GM12878 (cell line): ENCODE measurements around the gene PPM1E.

Experiments used
- CEBPB ChIP-seq, 2 experiments: fragments of 150-350 bp in 1 of 2; IDR thresholded peaks; 2 replicates each; pipeline ENCODE4 v1.6.1; 2012 to 2014; ENCODE audit warnings: low read depth in 2 of 2, low read length in 2 of 2, borderline replicate concordance in 1 of 2, inconsistent platforms in 1 of 2
- CTCF ChIP-seq, 3 experiments: IDR thresholded peaks in 2 of 3; conservative IDR thresholded peaks in 1 of 3; 2 replicates each; pipeline ENCODE4 v1.5.1; 2011; ENCODE audit warnings: low read depth in 3 of 3, low read length in 3 of 3, mild to moderate bottlenecking in 3 of 3, control low read depth in 2 of 3, moderate library complexity in 2 of 3, inconsistent platforms in 1 of 3, mixed read lengths in 1 of 3; ENCODE audit not compliant: control insufficient read depth in 2 of 3, insufficient read depth in 1 of 3; ENCODE audit errors: extremely low read depth in 1 of 3
- EZH2 ChIP-seq: IDR thresholded peaks from 2 replicates; pipeline ENCODE4 v1.6.1; 2012; ENCODE audit warnings: low read depth, mild to moderate bottlenecking, control low read depth, inconsistent platforms, low read length, borderline replicate concordance; ENCODE audit not compliant: control insufficient read depth
- POLR2A ChIP-seq: IDR thresholded peaks from 2 replicates; pipeline ENCODE4 v1.6.1; 2011; ENCODE audit warnings: low read depth, mild to moderate bottlenecking, low read length
- POLR2AphosphoS5 ChIP-seq: IDR thresholded peaks from 2 replicates; pipeline ENCODE4 v1.6.1; 2011; ENCODE audit warnings: mild to moderate bottlenecking, low read length, inconsistent platforms
- POU2F2 ChIP-seq: IDR thresholded peaks from 3 replicates; pipeline ENCODE4 v1.6.1; 2011; ENCODE audit warnings: low read depth, mild to moderate bottlenecking, low read length, borderline replicate concordance
- REST ChIP-seq: IDR thresholded peaks from 2 replicates; pipeline ENCODE4 v1.6.1; 2012; ENCODE audit warnings: mild to moderate bottlenecking, low read depth, low read length
- SIX5 ChIP-seq: IDR thresholded peaks from 2 replicates; pipeline ENCODE4 v1.6.1; 2011; ENCODE audit warnings: mild to moderate bottlenecking, low read depth, low read length, moderate library complexity; ENCODE audit not compliant: severe bottlenecking
- STAT3 ChIP-seq: IDR thresholded peaks from 2 replicates; pipeline ENCODE4 v1.6.1; 2011; ENCODE audit warnings: low read depth, low read length, improper control_type of control experiment
- USF2 ChIP-seq: IDR thresholded peaks from 2 replicates; pipeline ENCODE4 v1.6.1; 2011; ENCODE audit warnings: low read depth, low read length, improper control_type of control experiment, borderline replicate concordance
- ZNF274 ChIP-seq: IDR thresholded peaks from one replicate; pipeline ENCODE4 v1.8.0; 2011; ENCODE audit not compliant: insufficient read length, insufficient read depth

- TF ChIP-seq POLR2AphosphoS5 (no peak), POLR2A (no peak), CTCF (IDR thresholded peaks at IDR 0.05 in 2 of 3, conservative IDR thresholded peaks at IDR 0.05 in 1 of 3; ENCODE audit: control insufficient read depth in 2 of 3, extremely low read depth in 1 of 3, insufficient read depth in 1 of 3, low read depth in 3 of 3, low read length in 3 of 3) (no peak), CEBPB (IDR thresholded peaks at IDR 0.05; ENCODE audit: borderline replicate concordance in 1 of 2, low read depth in 2 of 2, low read length in 2 of 2) (no peak), REST (no peak), STAT3 (no peak), POU2F2 (no peak), SIX5 (no peak), EZH2 (no peak), USF2 (no peak), ZNF274 (no peak)
These were observed 23.8 kb downstream of the PPM1E start for GRCh38 chr17:58779446-58779845.
